ENCODE measurements around the gene HSD11B2. TPM values are rescaled to one million over a fixed set of nuclear protein-coding genes. Genes with fewer than 3 reads are reported as not detected.

Gene HSD11B2
- total RNA-seq, 2 donors from 2014 or later: not detected

DNA sequence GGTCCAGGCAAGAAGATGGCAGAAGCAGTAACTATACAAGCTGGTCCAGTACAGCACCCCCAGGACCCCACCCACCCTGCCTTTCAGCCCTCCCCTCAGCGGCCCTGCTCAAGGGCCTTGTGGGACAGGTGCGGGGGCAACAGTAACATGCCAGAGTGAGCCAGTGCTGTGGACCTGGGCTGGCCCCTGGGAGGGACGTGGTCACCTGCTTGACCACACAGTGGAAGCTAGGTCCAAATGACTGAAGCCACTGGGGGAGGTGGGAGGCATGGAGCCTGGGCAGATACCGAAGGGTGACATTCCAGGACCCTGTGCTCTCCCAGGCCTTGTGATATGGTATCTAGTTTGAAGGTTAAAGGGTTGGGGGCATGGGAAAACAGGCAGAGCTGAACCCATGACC is 32.8 kb downstream of the HSD11B2 start:
- H3K27ac ChIP-seq: no peak overlapping the region
- no peaks in the 10 kb centered on the region for H3K27me3 ChIP-seq (replicated peaks; ENCODE audit: insufficient read depth)
- ATAC-seq (ENCODE audit: insufficient number of reproducible peaks, low FRiP score, low read depth): no peak
- no peak for DNase-seq (ENCODE audit: low spot score)
- TF ChIP-seq, protein P1, sequence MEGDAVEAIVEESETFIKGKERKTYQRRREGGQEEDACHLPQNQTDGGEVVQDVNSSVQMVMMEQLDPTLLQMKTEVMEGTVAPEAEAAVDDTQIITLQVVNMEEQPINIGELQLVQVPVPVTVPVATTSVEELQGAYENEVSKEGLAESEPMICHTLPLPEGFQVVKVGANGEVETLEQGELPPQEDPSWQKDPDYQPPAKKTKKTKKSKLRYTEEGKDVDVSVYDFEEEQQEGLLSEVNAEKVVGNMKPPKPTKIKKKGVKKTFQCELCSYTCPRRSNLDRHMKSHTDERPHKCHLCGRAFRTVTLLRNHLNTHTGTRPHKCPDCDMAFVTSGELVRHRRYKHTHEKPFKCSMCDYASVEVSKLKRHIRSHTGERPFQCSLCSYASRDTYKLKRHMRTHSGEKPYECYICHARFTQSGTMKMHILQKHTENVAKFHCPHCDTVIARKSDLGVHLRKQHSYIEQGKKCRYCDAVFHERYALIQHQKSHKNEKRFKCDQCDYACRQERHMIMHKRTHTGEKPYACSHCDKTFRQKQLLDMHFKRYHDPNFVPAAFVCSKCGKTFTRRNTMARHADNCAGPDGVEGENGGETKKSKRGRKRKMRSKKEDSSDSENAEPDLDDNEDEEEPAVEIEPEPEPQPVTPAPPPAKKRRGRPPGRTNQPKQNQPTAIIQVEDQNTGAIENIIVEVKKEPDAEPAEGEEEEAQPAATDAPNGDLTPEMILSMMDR (IDR thresholded peaks at IDR 0.05): no peak
- no peak overlapping the region for H3K4me3 ChIP-seq
- no peaks in the 10 kb centered on the region for H3K9me3 ChIP-seq
- no peaks in the 10 kb centered on the region for H3K36me3 ChIP-seq
- H3K4me1 ChIP-seq (ENCODE audit: control insufficient read depth in 1 of 2, low read depth in 2 of 2): peaks cover 19 to 46% of the 10 kb centered on the region in 2 donors

DNA sequence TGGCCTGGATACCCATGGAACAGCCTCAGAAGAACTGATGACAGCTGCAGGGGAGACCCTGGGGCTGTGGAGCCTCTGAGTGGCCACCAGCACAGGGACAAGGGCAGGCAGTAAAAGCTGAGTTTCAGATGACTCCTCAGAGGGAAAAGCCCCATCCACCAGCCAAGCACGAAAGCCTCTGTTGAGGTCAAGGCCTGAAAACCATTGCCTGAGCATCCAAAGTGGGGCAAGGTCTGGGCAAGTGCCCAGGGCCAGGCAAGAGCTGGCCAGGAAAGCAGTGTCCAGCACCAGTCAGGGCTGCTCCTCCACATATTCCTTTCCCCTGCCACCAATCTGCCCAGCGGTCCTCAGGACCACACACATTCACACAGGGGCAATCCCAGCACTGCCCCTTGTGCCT is 33.6 kb downstream of the HSD11B2 start:
- Histone ChIP-seq H3K27me3 (replicated peaks; ENCODE audit: insufficient read depth) (no peaks in the 10 kb centered on the region), H3K4me1 (ENCODE audit: control insufficient read depth in 1 of 2, low read depth in 2 of 2) (peaks cover 11 to 37% of the 10 kb centered on the region in 2 donors), H3K36me3 (no peaks in the 10 kb centered on the region), H3K27ac (no peak overlapping the region), H3K9me3 (no peaks in the 10 kb centered on the region), H3K4me3 (no peak overlapping the region)
- DNase-seq (ENCODE audit: low spot score) (no peak), ATAC-seq (ENCODE audit: insufficient number of reproducible peaks, low FRiP score, low read depth) (no peak)
- TF ChIP-seq, protein P1 (IDR thresholded peaks at IDR 0.05): no peak

DNA sequence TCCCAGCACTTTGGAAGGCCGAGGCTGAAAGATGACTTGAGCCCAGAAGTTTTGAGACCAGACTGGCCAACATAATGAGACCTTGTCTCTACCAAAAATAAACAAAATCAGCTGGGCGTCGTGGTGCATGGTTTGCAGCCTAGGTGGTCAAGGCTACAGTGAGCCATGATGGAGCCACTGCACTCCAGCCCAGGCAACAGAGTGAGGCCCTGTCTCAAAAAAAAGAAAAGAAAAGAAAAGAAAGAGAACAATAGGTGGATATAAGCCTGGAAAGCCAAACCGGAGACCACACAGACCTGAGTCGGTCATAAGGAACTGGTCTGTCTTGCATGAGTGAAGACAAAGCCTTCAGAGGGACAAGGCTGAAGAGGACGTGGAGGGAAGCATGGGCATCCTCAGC is 35.7 kb downstream of the HSD11B2 start:
- ATAC-seq (ENCODE audit: insufficient number of reproducible peaks, low FRiP score, low read depth): no peak

DNA sequence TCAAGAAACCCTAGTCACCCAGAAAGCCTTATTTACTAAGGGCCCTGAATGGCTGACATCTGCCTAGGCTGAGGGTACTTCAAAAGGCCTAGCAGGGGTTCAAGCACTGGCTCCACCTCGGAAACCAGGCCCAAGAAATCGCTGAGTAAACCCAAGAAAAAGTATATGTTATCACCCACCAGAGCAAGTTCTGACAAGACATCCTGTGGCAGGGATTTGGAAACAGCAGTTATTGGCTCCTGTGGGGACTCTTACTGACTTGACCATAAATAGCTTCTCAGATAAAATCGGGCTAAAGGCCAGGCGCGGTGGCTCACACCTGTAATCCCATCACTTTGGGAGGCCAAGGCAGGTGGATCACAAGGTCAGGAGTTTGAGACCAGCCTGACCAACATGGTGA is 37.8 kb downstream of the HSD11B2 start:
- no peaks in the 10 kb centered on the region for H3K27me3 ChIP-seq (replicated peaks; ENCODE audit: insufficient read depth)
- H3K27ac ChIP-seq: no peak overlapping the region
- no peak for DNase-seq (ENCODE audit: low spot score)
- H3K4me1 ChIP-seq (ENCODE audit: control insufficient read depth in 1 of 2, low read depth in 2 of 2): peaks cover 13 to 26% of the 10 kb centered on the region in 2 donors
- no peaks in the 10 kb centered on the region for H3K36me3 ChIP-seq
- H3K4me3 ChIP-seq: no peak overlapping the region
- no peak for ATAC-seq (ENCODE audit: insufficient number of reproducible peaks, low FRiP score, low read depth)
- no peaks in the 10 kb centered on the region for H3K9me3 ChIP-seq
- TF ChIP-seq, protein P1 (IDR thresholded peaks at IDR 0.05): no peak

More for the DNA sequence above, 35.7 kb downstream of the HSD11B2 start:
- no peaks in the 10 kb centered on the region for H3K27me3 ChIP-seq (replicated peaks; ENCODE audit: insufficient read depth)
- H3K36me3 ChIP-seq: no peaks in the 10 kb centered on the region
- H3K4me3 ChIP-seq: no peak overlapping the region
- H3K27ac ChIP-seq: no peak overlapping the region
- H3K9me3 ChIP-seq: no peaks in the 10 kb centered on the region
- TF ChIP-seq, protein P1 (IDR thresholded peaks at IDR 0.05): no peak
- H3K4me1 ChIP-seq (ENCODE audit: control insufficient read depth in 1 of 2, low read depth in 2 of 2): peaks cover 13 to 35% of the 10 kb centered on the region in 2 donors
- no peak for DNase-seq (ENCODE audit: low spot score)

DNA sequence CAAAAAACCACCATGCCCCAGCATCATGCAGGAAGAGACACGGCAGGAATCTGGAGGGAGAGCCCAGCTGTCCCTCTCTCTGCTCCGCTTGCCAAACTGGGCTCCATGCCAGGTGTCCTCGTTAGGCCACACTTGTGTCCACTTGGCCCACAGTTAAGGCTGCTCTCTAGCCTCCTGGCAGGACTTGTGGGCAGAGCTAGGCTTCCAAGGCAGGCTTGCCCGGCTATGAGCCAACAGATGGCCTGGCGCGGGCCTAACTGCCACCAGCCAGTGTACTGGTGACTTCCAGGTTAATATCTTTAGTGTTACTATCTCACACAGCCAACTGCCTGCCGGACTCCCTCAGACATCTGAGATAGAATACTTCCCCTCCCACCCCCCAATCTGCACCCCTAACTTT is 39.4 kb downstream of the HSD11B2 start:
- DNase-seq (ENCODE audit: low spot score) (no peak), ATAC-seq (ENCODE audit: insufficient number of reproducible peaks, low FRiP score, low read depth) (no peak)
- no peaks in the 10 kb centered on the region for H3K27me3 ChIP-seq (replicated peaks; ENCODE audit: insufficient read depth)
- TF ChIP-seq, protein P1 (IDR thresholded peaks at IDR 0.05): no peak
- no peaks in the 10 kb centered on the region for H3K9me3 ChIP-seq
- no peak overlapping the region for H3K27ac ChIP-seq
- peaks cover 12 to 21% of the 10 kb centered on the region in 2 donors for H3K4me1 ChIP-seq (ENCODE audit: control insufficient read depth in 1 of 2, low read depth in 2 of 2)
- no peak overlapping the region for H3K4me3 ChIP-seq
- no peaks in the 10 kb centered on the region for H3K36me3 ChIP-seq
